Stimulated activated CD4-positive, alpha-beta T cell treated with anti-CD3 and anti-CD28 coated beads, Interleukin-12 subunit alpha, Interleukin-12 subunit beta, amount 100 ng/mL, for 24 hours (primary cell): Measurements from ENCODE around the gene IMMP2L.
"Not testable (repeated sequence)": the region's sequence is repeated elsewhere in the genome, so short reads cannot be mapped to it uniquely, and the experiment has no call there.

Experiments
- DNase-seq, 2 experiments: peaks; one replicate each; pipeline ENCODE4 v3.0.0-alpha.2; 2020; ENCODE audit warnings: low read depth in 2 of 2

The IMMP2L gene

GRCh38 chr7:111561904-111562732 is at the start of gene IMMP2L:
TSS of gene IMMP2L (minus strand) at chr7:111562492.
- peak; percentile 85 to 86 for DNase-seq

- DNase-seq, result not testable (repeated sequence)
These were observed 47.4 kb upstream of the IMMP2L start for GRCh38 chr7:111609483-111610254.

GRCh38 chr7:111607621-111608020 is 45.3 kb upstream of the IMMP2L start:
- DNase-seq, result no peak

- no peak for DNase-seq
These were observed 43.0 kb upstream of the IMMP2L start for GRCh38 chr7:111605246-111605645.

GRCh38 chr7:111600091-111600490 is 37.8 kb upstream of the IMMP2L start:
- DNase-seq, result no peak

GRCh38 chr7:111595780-111596179 is 33.5 kb upstream of the IMMP2L start:
- no peak for DNase-seq

GRCh38 chr7:111594602-111595001 is 32.3 kb upstream of the IMMP2L start:
- DNase-seq, result no peak

- no peak for DNase-seq
These were observed 31.1 kb upstream of the IMMP2L start for GRCh38 chr7:111593343-111593742.

GRCh38 chr7:111588065-111588433 is 25.8 kb upstream of the IMMP2L start:
- DNase-seq, result no peak

GRCh38 chr7:111587410-111588064 is 25.2 kb upstream of the IMMP2L start:
- DNase-seq, result no peak

GRCh38 chr7:111586711-111587409 is 24.6 kb upstream of the IMMP2L start:
- DNase-seq, result no peak

GRCh38 chr7:111581784-111582488 is 19.6 kb upstream of the IMMP2L start:
- DNase-seq, result not testable (repeated sequence)

GRCh38 chr7:111581207-111581606 is 18.9 kb upstream of the IMMP2L start:
- DNase-seq, result not testable (repeated sequence)

GRCh38 chr7:111578754-111579153 is 16.5 kb upstream of the IMMP2L start:
- DNase-seq, result no peak

GRCh38 chr7:111571720-111572119 is 9.4 kb upstream of the IMMP2L start:
- DNase-seq, result no peak

GRCh38 chr7:111568870-111569462 is 6.7 kb upstream of the IMMP2L start:
- no peak for DNase-seq

- DNase-seq, result no peak
These were observed 6.1 kb upstream of the IMMP2L start for GRCh38 chr7:111568419-111568818.

GRCh38 chr7:111564078-111564477 is 1.8 kb upstream of the IMMP2L start:
- no peak for DNase-seq

GRCh38 chr7:111561654-111561903 is 713 bp downstream of the IMMP2L start:
- DNase-seq, result peak in 1 of 2 experiments; percentile 1

- DNase-seq, result no peak
These were observed 1.3 kb downstream of the IMMP2L start for GRCh38 chr7:111560773-111561653.
